IPS-18a (cell line): ENCODE results near the gene CXCL13.

Source experiments
- H3K27ac ChIP-seq: one replicate; pipeline ENCODE4 v1.5.1; 2013; ENCODE audit warnings: low read length
- H3K27me3 ChIP-seq: one replicate; pipeline ENCODE4 v1.6.1; 2013; ENCODE audit warnings: mild to moderate bottlenecking, low read length; ENCODE audit not compliant: control insufficient read depth, insufficient read depth
- H3K36me3 ChIP-seq: one replicate; pipeline ENCODE4 v1.6.1; 2013; ENCODE audit warnings: low read depth, low read length; ENCODE audit not compliant: control insufficient read depth
- H3K4me1 ChIP-seq: one replicate; pipeline ENCODE4 v1.6.1; 2013; ENCODE audit warnings: low read depth, low read length; ENCODE audit not compliant: control insufficient read depth
- H3K4me3 ChIP-seq: one replicate; pipeline ENCODE4 v1.5.1; 2013; ENCODE audit warnings: low read length
- H3K9ac ChIP-seq: one replicate; pipeline ENCODE4 v1.6.1; 2013; ENCODE audit warnings: mild to moderate bottlenecking, low read length, moderate library complexity
- H3K9me3 ChIP-seq: one replicate; pipeline ENCODE4 v1.6.1; 2013; ENCODE audit warnings: low read depth, low read length; ENCODE audit not compliant: control insufficient read depth

CXCL13 gene

DNA sequence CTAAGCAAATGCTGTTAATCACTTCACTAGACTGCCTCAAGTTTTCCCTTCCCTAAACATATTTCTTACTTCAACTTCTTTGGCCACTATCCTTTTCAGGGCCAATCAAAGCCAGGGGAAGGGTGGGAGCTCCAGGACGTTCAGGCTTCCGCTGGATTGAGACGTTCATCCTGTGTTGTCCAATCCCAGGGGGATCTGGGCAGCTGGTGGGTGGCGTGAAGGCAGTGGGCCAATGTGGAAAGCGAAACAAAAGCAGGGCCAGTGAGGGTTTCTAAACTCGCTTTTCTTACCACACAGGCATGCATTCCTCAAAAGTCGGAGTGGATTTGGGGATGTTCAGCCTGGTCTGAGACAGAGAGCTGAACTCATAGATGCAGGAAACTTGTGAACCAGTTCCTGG, 7.6 kb downstream of the CXCL13 start:
- H3K9ac ChIP-seq = no peak overlapping the region
- no peaks in the 10 kb centered on the region for H3K36me3 ChIP-seq
- no peak overlapping the region for H3K27ac ChIP-seq

GRCh38 chr4:77615153-77615552, 9.5 kb downstream of the CXCL13 start:
- H3K4me3 ChIP-seq = no peak overlapping the region
- no peaks in the 10 kb centered on the region for H3K27me3 ChIP-seq
- H3K4me1 ChIP-seq = no peaks in the 10 kb centered on the region
- H3K36me3 ChIP-seq = no peaks in the 10 kb centered on the region
- H3K27ac ChIP-seq = no peak overlapping the region
- no peak overlapping the region for H3K9ac ChIP-seq
- H3K9me3 ChIP-seq = no peaks in the 10 kb centered on the region

More for the DNA sequence above, 7.6 kb downstream of the CXCL13 start:
- Histone ChIP-seq H3K9me3 (no peaks in the 10 kb centered on the region), H3K4me1 (no peaks in the 10 kb centered on the region), H3K27me3 (no peaks in the 10 kb centered on the region), H3K4me3 (no peak overlapping the region)

GRCh38 chr4:77617203-77617602, 11.6 kb downstream of the CXCL13 start:
- Histone ChIP-seq H3K9ac (no peak overlapping the region), H3K4me1 (no peaks in the 10 kb centered on the region), H3K4me3 (no peak overlapping the region), H3K27ac (no peak overlapping the region), H3K36me3 (no peaks in the 10 kb centered on the region), H3K27me3 (no peaks in the 10 kb centered on the region), H3K9me3 (no peaks in the 10 kb centered on the region)

- no peak overlapping the region for H3K9ac ChIP-seq
- H3K27ac ChIP-seq = no peak overlapping the region
- no peaks in the 10 kb centered on the region for H3K36me3 ChIP-seq
- no peak overlapping the region for H3K4me3 ChIP-seq
- no peaks in the 10 kb centered on the region for H3K4me1 ChIP-seq
- H3K9me3 ChIP-seq = no peaks in the 10 kb centered on the region
- H3K27me3 ChIP-seq = no peaks in the 10 kb centered on the region
Observed at GRCh38 chr4:77618383-77619241, 13.0 kb downstream of the CXCL13 start.

- Histone ChIP-seq H3K4me1 (no peaks in the 10 kb centered on the region), H3K27me3 (no peaks in the 10 kb centered on the region), H3K36me3 (no peaks in the 10 kb centered on the region), H3K9me3 (no peaks in the 10 kb centered on the region), H3K27ac (no peak overlapping the region), H3K4me3 (no peak overlapping the region), H3K9ac (no peak overlapping the region)
Observed at GRCh38 chr4:77619408-77619807, 13.8 kb downstream of the CXCL13 start.

DNA sequence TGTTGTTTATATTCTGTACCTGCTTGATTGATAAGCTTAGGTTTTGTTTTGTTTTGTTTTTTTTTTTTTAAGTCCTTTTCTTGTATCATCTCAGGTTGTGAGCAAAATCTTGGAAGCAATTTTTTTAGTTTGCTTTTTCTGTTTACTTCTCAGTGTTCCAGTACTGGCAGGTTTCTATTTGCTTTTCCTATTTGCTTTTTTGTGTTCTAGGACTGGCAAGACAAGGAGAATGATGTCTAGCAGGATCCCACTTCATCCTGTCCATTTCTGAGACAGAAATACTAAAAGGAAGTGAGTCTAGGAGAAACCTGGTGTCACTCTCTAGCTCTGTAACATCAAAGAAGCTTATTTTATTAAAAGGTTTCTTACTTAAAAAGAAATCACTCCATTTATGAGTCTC, 15.6 kb downstream of the CXCL13 start:
- no peak overlapping the region for H3K4me3 ChIP-seq
- H3K36me3 ChIP-seq = no peaks in the 10 kb centered on the region
- H3K4me1 ChIP-seq = no peaks in the 10 kb centered on the region
- no peak overlapping the region for H3K27ac ChIP-seq
- no peaks in the 10 kb centered on the region for H3K9me3 ChIP-seq
- no peak overlapping the region for H3K9ac ChIP-seq
- no peaks in the 10 kb centered on the region for H3K27me3 ChIP-seq

DNA sequence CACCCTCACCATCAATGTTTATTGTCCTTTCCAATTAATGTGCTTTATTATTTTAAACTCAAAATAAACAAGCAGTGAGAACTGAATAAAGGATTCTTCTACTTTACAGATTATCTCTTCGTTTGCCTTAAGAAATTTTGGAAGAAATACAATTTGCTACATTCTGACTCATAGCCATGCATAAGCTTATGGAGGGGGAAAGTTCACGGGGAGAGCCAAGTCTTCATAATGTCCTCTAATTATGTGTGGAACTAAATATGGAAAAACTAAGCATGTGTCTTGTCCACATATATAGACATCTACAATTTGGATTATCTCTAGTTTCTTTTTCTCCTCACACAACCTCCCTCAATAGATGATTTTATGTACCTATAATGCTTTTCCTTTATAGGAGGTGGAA, 17.5 kb downstream of the CXCL13 start:
- Histone ChIP-seq H3K36me3 (no peaks in the 10 kb centered on the region), H3K4me1 (no peaks in the 10 kb centered on the region), H3K9ac (no peak overlapping the region), H3K9me3 (no peaks in the 10 kb centered on the region), H3K27ac (no peak overlapping the region), H3K4me3 (no peak overlapping the region), H3K27me3 (no peaks in the 10 kb centered on the region)

- Histone ChIP-seq H3K27me3 (no peaks in the 10 kb centered on the region), H3K9ac (no peak overlapping the region), H3K9me3 (no peaks in the 10 kb centered on the region), H3K4me1 (no peaks in the 10 kb centered on the region), H3K4me3 (no peak overlapping the region), H3K27ac (no peak overlapping the region), H3K36me3 (no peaks in the 10 kb centered on the region)
Observed at GRCh38 chr4:77624213-77624612, 18.6 kb downstream of the CXCL13 start.

DNA sequence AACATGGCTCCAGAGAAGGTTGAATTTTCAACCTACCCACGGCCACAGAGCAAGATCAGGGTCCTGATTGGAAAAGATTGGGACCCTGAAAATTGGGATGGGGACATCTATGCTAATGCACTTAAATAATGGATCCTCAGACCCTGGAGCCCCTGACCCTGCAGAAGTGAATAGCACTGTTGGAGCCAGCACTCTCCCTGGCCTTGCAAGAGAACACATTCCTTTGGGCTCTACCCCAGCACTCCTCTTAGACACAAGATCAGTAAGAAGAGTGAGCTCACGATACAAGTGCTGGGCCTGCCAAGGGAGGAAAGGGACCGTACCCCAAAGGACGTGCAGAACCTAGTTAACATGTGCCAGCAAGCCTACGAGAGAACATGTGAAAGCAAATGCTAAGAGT, 19.9 kb downstream of the CXCL13 start:
- Histone ChIP-seq H3K4me1 (no peaks in the 10 kb centered on the region), H3K9me3 (no peaks in the 10 kb centered on the region), H3K27ac (no peak overlapping the region), H3K4me3 (no peak overlapping the region), H3K27me3 (no peaks in the 10 kb centered on the region), H3K36me3 (no peaks in the 10 kb centered on the region), H3K9ac (no peak overlapping the region)

DNA sequence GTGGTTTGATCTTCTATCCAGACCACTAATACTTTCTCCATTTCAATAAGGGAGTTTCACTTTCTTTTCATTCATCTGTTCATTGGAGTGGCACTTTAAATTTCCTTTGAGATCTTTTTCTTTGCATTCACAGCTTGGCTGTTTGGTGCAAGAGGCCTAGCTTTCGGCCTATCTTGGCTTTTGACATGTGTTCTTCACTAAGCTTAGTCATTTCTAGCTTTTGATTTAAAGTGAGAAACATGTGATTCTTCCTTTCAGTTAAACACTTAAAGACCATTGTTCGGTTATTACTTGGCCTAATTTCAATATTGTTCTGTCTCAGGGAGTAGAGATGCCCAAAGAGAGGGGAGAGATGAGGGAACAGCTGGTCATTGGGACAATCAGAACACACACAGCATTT, 24.3 kb downstream of the CXCL13 start:
- Histone ChIP-seq H3K36me3 (no peaks in the 10 kb centered on the region), H3K27me3 (no peaks in the 10 kb centered on the region), H3K4me1 (no peaks in the 10 kb centered on the region), H3K9me3 (no peaks in the 10 kb centered on the region), H3K4me3 (no peak overlapping the region), H3K27ac (no peak overlapping the region), H3K9ac (no peak overlapping the region)

DNA sequence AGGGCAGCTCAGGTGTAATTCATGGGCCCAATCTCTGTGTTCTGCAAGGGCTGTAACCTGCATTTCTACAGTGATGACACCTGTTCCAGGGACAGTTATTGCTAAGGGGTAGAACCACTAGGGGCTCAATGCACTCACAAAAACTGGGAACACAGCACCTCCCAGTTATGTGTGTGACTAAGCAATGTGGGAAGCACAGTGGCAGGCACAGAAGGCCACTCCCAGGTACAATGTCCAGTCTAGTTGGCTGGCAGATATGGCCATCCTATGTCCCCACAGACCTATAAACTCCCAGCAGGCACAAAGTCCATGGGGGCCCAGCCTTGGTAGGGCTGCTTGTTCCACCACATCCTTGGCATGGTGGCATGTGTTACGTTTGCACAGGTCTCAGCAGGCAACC, 25.7 kb downstream of the CXCL13 start:
- no peaks in the 10 kb centered on the region for H3K36me3 ChIP-seq
- no peak overlapping the region for H3K9ac ChIP-seq
- no peak overlapping the region for H3K27ac ChIP-seq
- no peaks in the 10 kb centered on the region for H3K9me3 ChIP-seq
- H3K4me1 ChIP-seq = no peaks in the 10 kb centered on the region
- H3K27me3 ChIP-seq = no peaks in the 10 kb centered on the region
- H3K4me3 ChIP-seq = no peak overlapping the region

DNA sequence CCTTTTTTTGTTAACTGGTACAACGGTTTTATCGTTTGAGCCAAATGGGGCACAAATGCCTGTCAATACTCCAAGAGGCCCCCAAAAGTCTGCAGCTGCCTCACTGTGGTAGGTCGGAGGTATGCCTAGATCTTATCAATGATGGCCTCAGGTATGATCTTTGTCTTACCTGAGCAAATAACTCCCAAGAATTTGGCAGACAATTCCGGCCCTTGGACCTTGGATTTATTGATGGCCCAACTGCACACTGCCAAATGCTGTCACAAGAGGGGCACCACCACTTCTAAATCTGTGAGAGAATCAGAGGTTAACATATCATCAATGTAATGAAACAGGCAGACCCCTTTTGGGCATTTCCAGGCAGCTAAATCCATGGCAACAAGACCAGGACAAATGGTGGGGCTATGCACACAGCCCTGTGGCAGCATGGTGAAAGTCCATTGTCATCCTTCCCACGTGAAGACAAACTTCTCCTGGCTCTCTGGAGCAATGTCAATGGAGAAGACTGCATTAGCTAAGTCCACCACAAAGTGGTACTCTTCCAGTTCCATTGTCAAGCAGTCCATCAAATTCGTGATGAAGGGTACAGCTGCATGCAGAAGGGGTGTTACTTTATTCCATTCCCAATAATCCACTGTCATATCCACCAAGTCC, 28.6 kb downstream of the CXCL13 start:
- no peak overlapping the region for H3K9ac ChIP-seq
- H3K4me3 ChIP-seq = no peak overlapping the region
- no peak overlapping the region for H3K27ac ChIP-seq
- no peaks in the 10 kb centered on the region for H3K9me3 ChIP-seq
- no peaks in the 10 kb centered on the region for H3K27me3 ChIP-seq
- H3K36me3 ChIP-seq = no peaks in the 10 kb centered on the region
- H3K4me1 ChIP-seq = no peaks in the 10 kb centered on the region
